BJ (cell line): ENCODE measurements around the gene DHX35. TPM values are rescaled to one million over a fixed set of nuclear protein-coding genes. Genes with fewer than 3 reads are reported as not detected.
"Not testable (repeated sequence)": the region's sequence is repeated elsewhere in the genome, so short reads cannot be mapped to it uniquely, and the experiment has no call there.

Experiments
- CTCF ChIA-PET: fragments of 350-600 bp; formaldehyde crosslinking; extraction: SDS; loops from one replicate; lab custom pipeline; 2021; ENCODE audit warnings: antibody characterized with exemption, inconsistent platforms; lab: Yijun Ruan, JAX
- POLR2A ChIA-PET: fragments of 300-600 bp; sonication (Branson Sonifier 250); formaldehyde crosslinking; extraction: SDS; loops from one replicate; lab custom pipeline; 2021; ENCODE audit warnings: antibody characterized with exemption; lab: Charles Lee
- DNase-seq: peaks from one replicate; pipeline ENCODE4 v3.0.0-alpha.2; 2011; ENCODE audit warnings: low read depth
- H3K27me3 ChIP-seq: 2 replicates; pipeline ENCODE4 v1.6.0; 2011; ENCODE audit warnings: low read length; ENCODE audit not compliant: control insufficient read depth, insufficient read depth
- H3K36me3 ChIP-seq: 2 replicates; pipeline ENCODE4 v1.5.1; 2011; ENCODE audit warnings: low read length; ENCODE audit not compliant: control insufficient read depth, insufficient read depth
- H3K4me3 ChIP-seq: 2 replicates; pipeline ENCODE4 v1.5.1; 2011; ENCODE audit warnings: low read depth, mild to moderate bottlenecking, control low read depth, low read length
- polyA plus RNA-seq: library from polyadenylated mRNA; depleted of rRNA; stranded (reverse); fragments of >200 nt; gene quantifications from 2 replicates; pipeline ENCODE4 v1.2.3, GENCODE V29; 2011
- TF ChIP-seq, protein P1 (sequence below): IDR thresholded peaks from 2 replicates; pipeline ENCODE4 v1.5.1; 2011; ENCODE audit warnings: low read depth, mild to moderate bottlenecking, control low read depth, inconsistent platforms, low read length, moderate library complexity; ENCODE audit not compliant: insufficient read depth

Gene DHX35
- polyA plus RNA-seq, 1 experiment: 14.5 TPM

DNA sequence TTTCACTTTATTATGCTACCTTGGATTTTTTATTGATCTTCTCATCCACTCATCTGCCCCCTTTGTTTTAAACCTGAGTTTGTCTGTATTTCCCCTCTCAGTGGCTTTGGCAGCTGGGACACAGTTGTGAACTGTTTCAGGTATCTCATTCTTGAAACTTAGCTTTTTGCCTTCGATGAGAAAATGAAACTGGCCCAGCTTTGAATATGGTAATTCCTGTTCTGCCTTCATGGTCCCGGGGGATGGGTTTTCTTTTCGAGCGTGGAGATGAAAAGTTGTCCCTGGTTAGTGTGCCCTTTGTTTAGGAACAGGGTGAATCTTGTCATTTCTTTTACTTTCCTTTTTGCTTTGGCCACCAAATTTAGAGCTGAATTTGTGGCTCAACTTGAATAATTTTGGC lies 25.6 kb downstream of the DHX35 start:
- Histone ChIP-seq H3K4me3 (no peak overlapping the region), H3K27me3 (no peaks in the 10 kb centered on the region), H3K36me3 (no peaks in the 10 kb centered on the region; the same call in 1 of the 2 replicates)
- POLR2A ChIA-PET: no interaction called here
- no peak for DNase-seq
- CTCF ChIA-PET: interaction anchor here (3.0 kb wide), 1 partner anchor 62 kb away, joined by 16 read pairs; no protein-coding TSS in a partner anchor
- TF ChIP-seq, protein P1, sequence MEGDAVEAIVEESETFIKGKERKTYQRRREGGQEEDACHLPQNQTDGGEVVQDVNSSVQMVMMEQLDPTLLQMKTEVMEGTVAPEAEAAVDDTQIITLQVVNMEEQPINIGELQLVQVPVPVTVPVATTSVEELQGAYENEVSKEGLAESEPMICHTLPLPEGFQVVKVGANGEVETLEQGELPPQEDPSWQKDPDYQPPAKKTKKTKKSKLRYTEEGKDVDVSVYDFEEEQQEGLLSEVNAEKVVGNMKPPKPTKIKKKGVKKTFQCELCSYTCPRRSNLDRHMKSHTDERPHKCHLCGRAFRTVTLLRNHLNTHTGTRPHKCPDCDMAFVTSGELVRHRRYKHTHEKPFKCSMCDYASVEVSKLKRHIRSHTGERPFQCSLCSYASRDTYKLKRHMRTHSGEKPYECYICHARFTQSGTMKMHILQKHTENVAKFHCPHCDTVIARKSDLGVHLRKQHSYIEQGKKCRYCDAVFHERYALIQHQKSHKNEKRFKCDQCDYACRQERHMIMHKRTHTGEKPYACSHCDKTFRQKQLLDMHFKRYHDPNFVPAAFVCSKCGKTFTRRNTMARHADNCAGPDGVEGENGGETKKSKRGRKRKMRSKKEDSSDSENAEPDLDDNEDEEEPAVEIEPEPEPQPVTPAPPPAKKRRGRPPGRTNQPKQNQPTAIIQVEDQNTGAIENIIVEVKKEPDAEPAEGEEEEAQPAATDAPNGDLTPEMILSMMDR: no peak

DNA sequence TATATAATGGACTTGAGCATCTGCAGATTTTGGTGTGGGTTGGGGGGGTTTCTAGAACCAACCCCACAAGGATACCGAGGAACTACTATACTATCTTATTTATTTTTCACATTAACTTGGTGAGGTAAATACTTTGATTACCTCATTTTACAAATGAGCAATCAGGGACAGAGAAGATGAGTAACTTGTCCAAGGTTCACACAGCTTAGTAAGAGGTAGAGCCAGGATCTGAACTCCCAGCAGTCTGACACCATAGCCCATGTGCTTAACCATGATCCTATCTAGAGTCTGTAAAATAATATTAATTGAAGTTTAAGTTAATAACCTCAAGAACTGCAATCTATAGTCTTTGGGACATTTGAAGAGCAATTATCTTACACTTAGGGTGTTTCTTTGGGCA lies 28.6 kb downstream of the DHX35 start:
- no peak overlapping the region for H3K4me3 ChIP-seq
- TF ChIP-seq, protein P1: no peak
- POLR2A ChIA-PET: no interaction called here
- CTCF ChIA-PET: interaction anchor here (3.0 kb wide), 1 partner anchor 59 kb away, joined by 16 read pairs; no protein-coding TSS in a partner anchor
- H3K27me3 ChIP-seq: no peaks in the 10 kb centered on the region
- no peaks in the 10 kb centered on the region for H3K36me3 ChIP-seq
- DNase-seq: no peak

DNA sequence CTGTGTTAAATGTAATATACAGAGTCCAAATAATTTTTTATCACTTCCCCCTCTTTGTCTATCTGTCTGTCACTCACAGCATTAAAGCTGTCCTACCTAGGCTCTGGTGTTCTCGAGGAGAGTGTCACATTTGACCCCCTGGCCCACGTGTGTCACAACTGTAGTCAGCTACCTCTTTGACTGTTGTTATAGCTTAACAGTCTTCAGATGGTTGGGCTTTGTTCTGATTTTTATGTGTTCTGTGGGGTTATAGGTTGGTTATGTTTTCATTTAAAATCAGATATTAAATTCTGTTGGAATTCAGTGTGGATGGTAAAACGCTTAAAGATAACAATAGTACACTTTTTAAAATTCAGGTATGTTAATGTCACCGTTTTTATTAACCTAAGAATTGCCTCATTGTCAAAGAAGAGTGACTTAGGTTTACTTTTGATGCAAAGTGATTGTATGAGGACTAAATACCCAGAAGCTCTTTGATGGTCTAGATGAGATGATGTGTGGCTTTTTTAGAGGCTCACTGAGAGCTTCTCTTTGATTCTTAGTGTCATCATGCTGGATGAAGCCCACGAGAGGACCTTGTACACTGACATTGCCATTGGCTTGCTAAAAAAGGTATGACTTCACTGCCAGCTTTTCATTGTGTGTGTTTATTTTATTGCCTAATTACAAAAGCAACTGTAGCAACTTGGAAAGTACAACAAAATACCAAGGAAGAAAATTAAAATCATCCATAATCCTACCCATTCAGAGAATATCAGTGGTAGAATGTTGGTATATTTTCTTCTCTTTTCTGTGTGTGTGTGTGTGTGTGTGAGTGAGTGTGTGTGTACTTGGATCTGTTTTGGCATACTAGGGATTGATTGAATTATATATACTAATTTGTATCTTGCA lies 29.9 kb downstream of the DHX35 start:
- Histone ChIP-seq H3K4me3 (no peak overlapping the region), H3K36me3 (no peaks in the 10 kb centered on the region), H3K27me3 (no peaks in the 10 kb centered on the region)
- ChIA-PET POLR2A (no interaction called here), CTCF (no interaction called here)
- no peak for DNase-seq
- TF ChIP-seq, protein P1: no peak

DNA sequence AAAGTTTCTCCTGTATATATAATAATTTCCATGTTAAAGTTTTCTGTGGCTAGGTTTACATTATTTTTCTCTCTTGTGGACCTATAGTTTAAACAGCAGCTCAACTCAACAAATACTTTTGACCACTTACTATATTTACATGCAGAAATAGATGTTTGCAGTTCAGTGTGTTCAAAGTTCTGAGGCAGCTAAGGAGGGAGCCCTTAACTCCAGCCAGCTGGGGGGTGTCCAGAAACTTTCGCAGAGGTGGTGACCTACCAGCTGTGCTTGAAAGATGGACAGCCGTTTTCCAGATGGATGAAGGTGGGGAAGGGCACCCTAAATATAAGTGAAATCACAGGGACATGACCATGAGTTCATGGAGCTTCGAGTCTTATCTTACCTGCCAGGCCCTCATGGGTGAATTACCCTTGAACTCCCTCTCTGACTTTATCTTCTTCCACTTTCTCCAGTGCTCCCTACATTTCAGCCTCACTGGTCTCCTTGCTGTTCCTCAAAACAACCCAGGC lies 33.4 kb downstream of the DHX35 start:
- ChIA-PET POLR2A (interaction anchor here (0.7 kb wide), 1 partner anchor 32 kb away, joined by 8 read pairs; no protein-coding TSS in a partner anchor), CTCF (interaction anchor here (0.9 to 4.5 kb wide), 4 partner anchors 14 to 55 kb away, joined by 3 to 15 read pairs (median 4); no protein-coding TSS in a partner anchor)
- no peak for DNase-seq
- H3K27me3 ChIP-seq: no peaks in the 10 kb centered on the region
- TF ChIP-seq, protein P1: no peak
- H3K36me3 ChIP-seq: no peaks in the 10 kb centered on the region; the same call in 1 of the 2 replicates
- H3K4me3 ChIP-seq: no peak overlapping the region

DNA sequence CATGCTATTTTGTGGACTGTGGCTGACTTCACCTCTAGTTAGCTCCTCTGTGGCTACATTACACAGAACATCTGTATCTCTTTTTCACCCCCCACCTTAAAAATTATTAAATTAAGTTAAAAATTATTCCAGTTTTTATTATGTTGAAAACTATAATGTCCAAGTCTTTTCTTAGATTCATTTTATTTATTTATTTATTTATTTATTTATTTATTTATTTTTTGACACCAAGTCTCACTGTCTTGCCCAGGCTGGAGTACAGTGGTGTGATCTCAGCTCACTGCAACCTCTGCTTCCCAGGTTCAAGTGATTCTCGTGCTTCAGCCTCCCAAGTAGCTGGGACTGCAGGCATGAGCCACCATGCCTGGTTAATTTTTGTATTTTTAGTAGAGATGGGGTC lies 34.7 kb downstream of the DHX35 start:
- H3K4me3 ChIP-seq, H3K27me3 ChIP-seq, H3K36me3 ChIP-seq, POLR2A ChIA-PET, DNase-seq: not testable (repeated sequence)
- CTCF ChIA-PET: interaction anchor here (1.2 to 4.5 kb wide), 2 partner anchors 52 to 54 kb away, joined by 4 to 15 read pairs; no protein-coding TSS in a partner anchor
